BE2C (cell line): ENCODE data around the gene DNLZ.
"Not testable (repeated sequence)": the region's sequence is repeated elsewhere in the genome, so short reads cannot be mapped to it uniquely, and the experiment has no call there.

Experiments used
- DNase-seq: peaks from one replicate; pipeline ENCODE4 v3.0.0-alpha.2; 2020
- H3K27me3 ChIP-seq: fragments of 250-450 bp; sonication (Bioruptor Pico); 2 replicates; pipeline ENCODE4 v1.5.1; 2020; ENCODE audit warnings: mild to moderate bottlenecking
- H3K36me3 ChIP-seq: fragments of 250-450 bp; sonication (Bioruptor Pico); 2 replicates; pipeline ENCODE4 v1.5.1; 2020; ENCODE audit warnings: mild to moderate bottlenecking
- H3K4me1 ChIP-seq: fragments of 250-450 bp; sonication (Bioruptor Pico); 2 replicates; pipeline ENCODE4 v1.5.1; 2020
- H3K4me3 ChIP-seq: 2 replicates; pipeline ENCODE4 v1.5.1; 2011; ENCODE audit warnings: low read depth, low read length
- H3K9me3 ChIP-seq: fragments of 250-450 bp; sonication (Bioruptor Pico); 2 replicates; pipeline ENCODE4 v1.5.1; 2020
- CTCF ChIP-seq: IDR thresholded peaks from 2 replicates; pipeline ENCODE4 v1.5.1; 2012; ENCODE audit warnings: mild to moderate bottlenecking, low read depth, low read length

The DNLZ gene

GRCh38 chr9:136353757-136354488, 9.6 kb downstream of the DNLZ start:
- H3K27me3 ChIP-seq, result no peaks in the 10 kb centered on the region
- no peak for DNase-seq
- peaks cover 8% of the 10 kb centered on the region for H3K4me1 ChIP-seq
- H3K9me3 ChIP-seq, result no peaks in the 10 kb centered on the region; the same call in 1 of the 2 replicates
- no peak for TF ChIP-seq CTCF
- no peak overlapping the region for H3K4me3 ChIP-seq
- peaks cover 19% of the 10 kb centered on the region for H3K36me3 ChIP-seq

GRCh38 chr9:136353088-136353487, 10.5 kb downstream of the DNLZ start:
- Histone ChIP-seq H3K9me3 (no peaks in the 10 kb centered on the region; the same call in 1 of the 2 replicates), H3K36me3 (peaks cover 18% of the 10 kb centered on the region), H3K4me1 (peaks cover 16% of the 10 kb centered on the region), H3K4me3 (no peak overlapping the region), H3K27me3 (no peaks in the 10 kb centered on the region)
- no peak for DNase-seq
- no peak for TF ChIP-seq CTCF

GRCh38 chr9:136352682-136353081, 10.9 kb downstream of the DNLZ start:
- Histone ChIP-seq H3K9me3 (no peaks in the 10 kb centered on the region; the same call in 1 of the 2 replicates), H3K36me3 (peaks cover 15% of the 10 kb centered on the region), H3K4me3 (no peak overlapping the region), H3K27me3 (no peaks in the 10 kb centered on the region), H3K4me1 (peaks cover 20% of the 10 kb centered on the region)
- no peak for DNase-seq
- no peak for TF ChIP-seq CTCF

- H3K9me3 ChIP-seq, DNase-seq, H3K4me3 ChIP-seq, H3K27me3 ChIP-seq: not testable (repeated sequence)
- Histone ChIP-seq H3K4me1 (peaks cover 24% of the 10 kb centered on the region), H3K36me3 (peaks cover 15% of the 10 kb centered on the region)
Observed at GRCh38 chr9:136351868-136352267, 11.7 kb downstream of the DNLZ start.

- Histone ChIP-seq H3K4me1 (peaks cover 29% of the 10 kb centered on the region), H3K27me3 (no peaks in the 10 kb centered on the region), H3K36me3 (peaks cover 10% of the 10 kb centered on the region), H3K4me3 (no peak overlapping the region), H3K9me3 (no peaks in the 10 kb centered on the region; the same call in 1 of the 2 replicates)
- DNase-seq, result no peak
- no peak for TF ChIP-seq CTCF
Observed at GRCh38 chr9:136351252-136351800, 12.2 kb downstream of the DNLZ start.

- no peak for TF ChIP-seq CTCF
- Histone ChIP-seq H3K4me3 (no peak overlapping the region), H3K27me3 (no peaks in the 10 kb centered on the region), H3K4me1 (peaks cover 40% of the 10 kb centered on the region), H3K36me3 (peaks cover 3% of the 10 kb centered on the region; the same call in 1 of the 2 replicates), H3K9me3 (no peaks in the 10 kb centered on the region; the same call in 1 of the 2 replicates)
- DNase-seq, result no peak
Observed at GRCh38 chr9:136349546-136349945, 14.0 kb downstream of the DNLZ start.
